ENCODE measurements around the gene HAUS3. TPM values are rescaled to one million over a fixed set of nuclear protein-coding genes. Genes with fewer than 3 reads are reported as not detected.

Gene HAUS3
- total RNA-seq, 1 experiment from 2014 or later: 18.0 TPM

GRCh38 chr4:2263926-2264321 lies 22.0 kb upstream of the HAUS3 start:
- no peak overlapping the region for H2BK12ac ChIP-seq (ENCODE audit: insufficient read length, low read depth, low read length)
- Mint-ChIP-seq H3K36me3 (ENCODE audit: insufficient read depth in 1 of 3, low read depth in 3 of 3) (no peaks in the 10 kb centered on the region), H3K4me1 (peaks cover 13 to 16% of the 10 kb centered on the region in 2 experiments), H3K27ac (no peak overlapping the region; a peak in 1 of 7 replicates), H3K4me3 (peak overlapping the region in 1 of 2 experiments; percentile 77; a peak in 2 of 5 replicates), H3K9me3 (no peaks in the 10 kb centered on the region), H3K27me3 (ENCODE audit: low read depth) (no peaks in the 10 kb centered on the region)
- H2BK20ac ChIP-seq (ENCODE audit: low read depth, low read length, poor library complexity, severe bottlenecking): no peak overlapping the region
- H2BK15ac ChIP-seq (ENCODE audit: low read depth, low read length): no peak overlapping the region
- no peak overlapping the region for H3T11ph ChIP-seq (ENCODE audit: low read length)
- no peak overlapping the region for H4K91ac ChIP-seq (ENCODE audit: insufficient read length, low read depth, low read length)
- no peaks in the 10 kb centered on the region for H4K20me1 ChIP-seq (ENCODE audit: control insufficient read depth, insufficient read depth, insufficient read length)
- H4K8ac ChIP-seq (replicated peaks; ENCODE audit: insufficient read length, low read depth, low read length): no peak overlapping the region
- WGBS (ENCODE audit: extremely low coverage, insufficient read length, low lambda C conversion rate): no CpG with 5 or more reads among the region's 6 CpGs
- peaks cover 2% of the 10 kb centered on the region; the same call in 1 of the 2 replicates for H3K4me1 ChIP-seq (ENCODE audit: insufficient read depth, low read length)
- H3K79me1 ChIP-seq (ENCODE audit: insufficient read depth, low read depth, low read length, poor library complexity, severe bottlenecking): no peaks in the 10 kb centered on the region
- no peak overlapping the region for H3K9ac ChIP-seq (ENCODE audit: extremely low read depth, insufficient read length, low read length)
- no peak overlapping the region for H2BK120ac ChIP-seq (ENCODE audit: low read depth, low read length, poor library complexity, severe bottlenecking)
- no peaks in the 10 kb centered on the region for H3K9me3 ChIP-seq (ENCODE audit: control insufficient read depth, low read depth, low read length)
- no peak overlapping the region for H3K4me2 ChIP-seq (ENCODE audit: insufficient read depth, insufficient read length, low read length)
- no peak overlapping the region for H3K27ac ChIP-seq (ENCODE audit: insufficient read length, low read depth, low read length)
- no peak overlapping the region for H3K56ac ChIP-seq (ENCODE audit: insufficient read length, low read depth, low read length)
- no peak overlapping the region for H2AK5ac ChIP-seq (ENCODE audit: insufficient read length, low read length)
- H4K5ac ChIP-seq (ENCODE audit: insufficient read length, low read depth, low read length): no peak overlapping the region
- TF ChIP-seq CTCF (conservative IDR thresholded peaks at IDR 0.05): no peak
- H3K27me3 ChIP-seq (ENCODE audit: insufficient read depth, low read length): no peaks in the 10 kb centered on the region
- no peak overlapping the region for H3K18ac ChIP-seq (ENCODE audit: insufficient read length, low read depth, low read length)
- H3K23ac ChIP-seq (ENCODE audit: insufficient read length, low read depth, low read length): no peak overlapping the region
- DNase-seq: no peak
- no peaks in the 10 kb centered on the region for H3K79me2 ChIP-seq (ENCODE audit: insufficient read depth, low read length)
- H2BK5ac ChIP-seq (ENCODE audit: insufficient read length, low read length): no peak overlapping the region
- H2AFZ ChIP-seq (ENCODE audit: low read length): no peak overlapping the region
- peaks cover 9% of the 10 kb centered on the region for H3K23me2 ChIP-seq (ENCODE audit: insufficient read length, low read depth, low read length, poor library complexity, severe bottlenecking)
- H3K14ac ChIP-seq (ENCODE audit: insufficient read depth, low read length): no peak overlapping the region; the same call in 1 of the 2 replicates
- no peak overlapping the region for H3K4ac ChIP-seq (ENCODE audit: low read depth, low read length)
